H1 (cell line): ENCODE measurements around the gene RBM20. TPM values are rescaled to one million over a fixed set of nuclear protein-coding genes. Genes with fewer than 3 reads are reported as not detected.

Source experiments
- BRCA1 ChIP-seq: IDR thresholded peaks from 2 replicates; pipeline ENCODE4 v1.6.1; 2012; ENCODE audit warnings: low read depth, low read length, improper control_type of control experiment
- CBX5 ChIP-seq: fragments of 300-800, 300-1000 bp; sonication (generic); IDR thresholded peaks from 2 replicates; pipeline ENCODE4 v1.7.1; 2016; ENCODE audit warnings: antibody characterized with exemption, low read length, low read depth
- CEBPB ChIP-seq: IDR thresholded peaks from 2 replicates; pipeline ENCODE4 v1.6.1; 2012; ENCODE audit warnings: low read depth, low read length
- CHD1 ChIP-seq: IDR thresholded peaks from 2 replicates; pipeline ENCODE4 v1.6.1; 2012; ENCODE audit warnings: low read depth, low read length, improper control_type of control experiment
- JUN ChIP-seq: IDR thresholded peaks from 2 replicates; pipeline ENCODE4 v1.6.1; 2011; ENCODE audit warnings: low read depth, mild to moderate bottlenecking, improper control_type of control experiment, low read length
- JUND ChIP-seq: IDR thresholded peaks from 2 replicates; pipeline ENCODE4 v1.6.1; 2011; ENCODE audit warnings: mild to moderate bottlenecking, improper control_type of control experiment, low read length
- KDM1A ChIP-seq: fragments of 200-600, 300-600 bp; sonication (generic); IDR thresholded peaks from 2 replicates; pipeline ENCODE4 v1.7.1; 2016; ENCODE audit warnings: mild to moderate bottlenecking, low read length, borderline replicate concordance
- MAX ChIP-seq: IDR thresholded peaks from 2 replicates; pipeline ENCODE4 v1.6.1; 2012; ENCODE audit warnings: inconsistent platforms
- POLR2AphosphoS5 ChIP-seq: IDR thresholded peaks from 2 replicates; pipeline ENCODE4 v1.6.1; 2011; ENCODE audit warnings: low read depth, low read length
- RAD21 ChIP-seq, 2 experiments: IDR thresholded peaks in 1 of 2; conservative IDR thresholded peaks in 1 of 2; 2 replicates each; pipeline ENCODE4 v1.6.1; 2011; ENCODE audit warnings: low read depth in 2 of 2, low read length in 2 of 2, improper control_type of control experiment in 1 of 2, inconsistent platforms in 1 of 2, mild to moderate bottlenecking in 1 of 2, moderate library complexity in 1 of 2
- RFX5 ChIP-seq: IDR thresholded peaks from 2 replicates; pipeline ENCODE4 v1.6.1; 2011; ENCODE audit warnings: low read depth, low read length, improper control_type of control experiment, borderline replicate concordance
- RXRA ChIP-seq: IDR thresholded peaks from 2 replicates; pipeline ENCODE4 v1.6.1; 2011; ENCODE audit warnings: low read depth, mild to moderate bottlenecking, low read length, moderate library complexity; ENCODE audit not compliant: insufficient read depth
- TAF1 ChIP-seq: IDR thresholded peaks from 2 replicates; pipeline ENCODE4 v1.6.1; 2011; ENCODE audit warnings: mild to moderate bottlenecking, low read depth, low read length
- TBP ChIP-seq: IDR thresholded peaks from 2 replicates; pipeline ENCODE4 v1.6.1; 2011; ENCODE audit warnings: low read depth, low read length, improper control_type of control experiment
- YY1 ChIP-seq: IDR thresholded peaks from 2 replicates; pipeline ENCODE4 v1.6.1; 2011; ENCODE audit warnings: low read depth, mild to moderate bottlenecking, low read length
- polyA plus RNA-seq, 7 experiments: library from polyadenylated mRNA; depleted of rRNA in 3 of 7; stranded (reverse) in 5 of 7; unstranded in 2 of 7; fragments of >200 nt in 5 of 7; fragments of 200-250 nt in 2 of 7; gene quantifications; 1 replicate in 5 of 7; 2 replicates in 1 of 7; 4 replicates in 1 of 7; pipeline versions ENCODE4 v1.2.1 to v1.2.3, GENCODE V29; 2011 to 2013; ENCODE audit warnings: missing spikeins in 2 of 7, mixed read lengths in 2 of 7
- total RNA-seq: library from RNA; stranded (reverse); fragmentation: NEBNext Ultra II Directional; extraction: Animal tissue kit (Norgen Biotek cat#: 25700); gene quantifications from 2 replicates; pipeline ENCODE4 v1.2.1, GENCODE V29; 2021
- TF ChIP-seq, protein P1 (sequence below): IDR thresholded peaks from 2 replicates; pipeline ENCODE4 v1.6.1; 2012; ENCODE audit warnings: low read length, inconsistent platforms

RBM20 gene
- total and polyA plus RNA-seq, 2 of the 8 experiments (the other 6 are each of a cell fraction or from before 2014, with no cell fraction given) = 0.05 to 0.63 TPM

GRCh38 chr10:110872145-110872983 lies 228.2 kb downstream of the RBM20 start (continued):
- TF ChIP-seq JUND (no peak), RXRA (no peak), YY1 (0 out of 2 replicates have a peak, but pooled peaks have one; percentile 23), BRCA1 (no peak), RAD21 (IDR thresholded peaks at IDR 0.05 in 1 of 2, conservative IDR thresholded peaks at IDR 0.05 in 1 of 2; ENCODE audit: low read depth in 2 of 2, low read length in 2 of 2) (no peak), CEBPB (peak; percentile 52; the same call in 1 of the 2 replicates), POLR2AphosphoS5 (peak; percentile 67; the same call in 1 of the 2 replicates), CHD1 (no peak), MAX (peak; percentile 88), TAF1 (peak; percentile 70), RFX5 (no peak), CBX5 (no peak), KDM1A (no peak), JUN (no peak), TBP (no peak)
- TF ChIP-seq, protein P1, sequence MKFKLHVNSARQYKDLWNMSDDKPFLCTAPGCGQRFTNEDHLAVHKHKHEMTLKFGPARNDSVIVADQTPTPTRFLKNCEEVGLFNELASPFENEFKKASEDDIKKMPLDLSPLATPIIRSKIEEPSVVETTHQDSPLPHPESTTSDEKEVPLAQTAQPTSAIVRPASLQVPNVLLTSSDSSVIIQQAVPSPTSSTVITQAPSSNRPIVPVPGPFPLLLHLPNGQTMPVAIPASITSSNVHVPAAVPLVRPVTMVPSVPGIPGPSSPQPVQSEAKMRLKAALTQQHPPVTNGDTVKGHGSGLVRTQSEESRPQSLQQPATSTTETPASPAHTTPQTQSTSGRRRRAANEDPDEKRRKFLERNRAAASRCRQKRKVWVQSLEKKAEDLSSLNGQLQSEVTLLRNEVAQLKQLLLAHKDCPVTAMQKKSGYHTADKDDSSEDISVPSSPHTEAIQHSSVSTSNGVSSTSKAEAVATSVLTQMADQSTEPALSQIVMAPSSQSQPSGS = no peak
- TF ChIP-seq, all 59 proteins: peak for 12
